HG03280 (cell line): ENCODE results near the gene SPDYE3.
"Not testable (repeated sequence)": the region's sequence is repeated elsewhere in the genome, so short reads cannot be mapped to it uniquely, and the experiment has no call there.

Experiments
- ATAC-seq: cut with Tn5 transposase; IDR thresholded peaks from one replicate; pipeline ENCODE4 v1.9.1; 2021; ENCODE audit warnings: mild to moderate bottlenecking, moderate library complexity; ENCODE audit not compliant: unreplicated experiment

The SPDYE3 gene

GRCh38 chr7:100348805-100349204 lies 41.3 kb downstream of the SPDYE3 start:
- ATAC-seq = no peak

- no peak for ATAC-seq
Measured at GRCh38 chr7:100349757-100350156, 42.3 kb downstream of the SPDYE3 start.

GRCh38 chr7:100351657-100352058 lies 44.2 kb downstream of the SPDYE3 start:
- ATAC-seq = no peak

GRCh38 chr7:100352230-100352781 lies 44.8 kb downstream of the SPDYE3 start:
- ATAC-seq = not testable (repeated sequence)

GRCh38 chr7:100352984-100353684 lies 45.6 kb downstream of the SPDYE3 start:
- ATAC-seq = no peak

- no peak for ATAC-seq
Measured at GRCh38 chr7:100353685-100354330, 46.3 kb downstream of the SPDYE3 start.

GRCh38 chr7:100356416-100357068 lies 49.0 kb downstream of the SPDYE3 start:
- no peak for ATAC-seq

GRCh38 chr7:100357131-100357561 lies 49.6 kb downstream of the SPDYE3 start:
- ATAC-seq = no peak

GRCh38 chr7:100358027-100358856 lies 50.7 kb downstream of the SPDYE3 start, which contains the start of gene PILRB:
PILRB (plus strand) TSS chr7:100358117; CDS start chr7:100358303, 186 bp downstream.
- no peak for ATAC-seq

GRCh38 chr7:100358857-100359212 lies 51.3 kb downstream of the SPDYE3 start:
- ATAC-seq = no peak

GRCh38 chr7:100360135-100360854 lies 52.8 kb downstream of the SPDYE3 start:
- ATAC-seq = no peak

- no peak for ATAC-seq
Measured at GRCh38 chr7:100363098-100363497, 55.6 kb downstream of the SPDYE3 start.

- not testable (repeated sequence) for ATAC-seq
Measured at GRCh38 chr7:100363797-100364196, 56.3 kb downstream of the SPDYE3 start.

- ATAC-seq = no peak
Measured at GRCh38 chr7:100364480-100364879, 57.0 kb downstream of the SPDYE3 start.

GRCh38 chr7:100365998-100366367 lies 58.5 kb downstream of the SPDYE3 start:
- ATAC-seq = not testable (repeated sequence)

GRCh38 chr7:100366411-100367250 lies 59.1 kb downstream of the SPDYE3 start:
- ATAC-seq = no peak

- no peak for ATAC-seq
Measured at GRCh38 chr7:100367251-100367620, 59.7 kb downstream of the SPDYE3 start.

GRCh38 chr7:100367676-100368613 lies 60.4 kb downstream of the SPDYE3 start:
- ATAC-seq = no peak
